ENCODE measurements around the gene MFSD11.
"Not testable (repeated sequence)": the region's sequence is repeated elsewhere in the genome, so short reads cannot be mapped to it uniquely, and the experiment has no call there.

DNA sequence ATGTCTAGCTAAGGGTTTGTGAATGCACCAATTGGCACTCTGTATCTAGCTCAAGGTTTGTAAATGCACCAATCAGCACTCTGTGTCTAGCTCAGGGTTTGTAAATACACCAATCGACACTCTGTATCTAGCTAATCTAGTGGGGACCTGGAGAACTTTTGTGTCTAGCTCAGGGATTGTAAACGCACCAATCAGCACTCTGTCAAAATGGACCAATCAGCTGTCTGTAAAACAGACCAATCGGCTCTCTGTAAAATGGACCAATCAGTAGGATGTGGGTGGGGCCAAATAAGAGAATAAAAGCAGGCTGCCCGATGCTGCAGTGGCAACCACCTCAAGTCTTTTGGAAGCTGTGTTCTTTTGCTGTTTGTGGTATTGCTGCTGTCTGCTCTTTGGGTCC is 68.8 kb downstream of the MFSD11 start:
- TF ChIP-seq, protein P1, sequence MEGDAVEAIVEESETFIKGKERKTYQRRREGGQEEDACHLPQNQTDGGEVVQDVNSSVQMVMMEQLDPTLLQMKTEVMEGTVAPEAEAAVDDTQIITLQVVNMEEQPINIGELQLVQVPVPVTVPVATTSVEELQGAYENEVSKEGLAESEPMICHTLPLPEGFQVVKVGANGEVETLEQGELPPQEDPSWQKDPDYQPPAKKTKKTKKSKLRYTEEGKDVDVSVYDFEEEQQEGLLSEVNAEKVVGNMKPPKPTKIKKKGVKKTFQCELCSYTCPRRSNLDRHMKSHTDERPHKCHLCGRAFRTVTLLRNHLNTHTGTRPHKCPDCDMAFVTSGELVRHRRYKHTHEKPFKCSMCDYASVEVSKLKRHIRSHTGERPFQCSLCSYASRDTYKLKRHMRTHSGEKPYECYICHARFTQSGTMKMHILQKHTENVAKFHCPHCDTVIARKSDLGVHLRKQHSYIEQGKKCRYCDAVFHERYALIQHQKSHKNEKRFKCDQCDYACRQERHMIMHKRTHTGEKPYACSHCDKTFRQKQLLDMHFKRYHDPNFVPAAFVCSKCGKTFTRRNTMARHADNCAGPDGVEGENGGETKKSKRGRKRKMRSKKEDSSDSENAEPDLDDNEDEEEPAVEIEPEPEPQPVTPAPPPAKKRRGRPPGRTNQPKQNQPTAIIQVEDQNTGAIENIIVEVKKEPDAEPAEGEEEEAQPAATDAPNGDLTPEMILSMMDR (IDR thresholded peaks at IDR 0.05): not testable (repeated sequence)
- not testable (repeated sequence) for TF ChIP-seq POLR2A, POLR2AphosphoS5 (IDR thresholded peaks at IDR 0.05)

All from sigmoid colon (tissue), 4 donors.